A673 (cell line): Measurements from ENCODE around the gene SLC5A2. TPM values are rescaled to one million over a fixed set of nuclear protein-coding genes. Genes with fewer than 3 reads are reported as not detected.
A peak's percentile ranks its signal among the peaks of the same experiment; 100 is the strongest.

ENCODE experiments used
- BruUV-seq: library from RNA; stranded (reverse); fragments of 400-500 nt; replicated peaks from 2 replicates; lab custom pipeline; 2021; lab: Mats Ljungman, UMichigan
- CTCF ChIA-PET: fragments of 300-600 bp; sonication (Branson Sonifier 250); formaldehyde crosslinking; loops from one replicate; lab custom pipeline; 2022; ENCODE audit warnings: antibody characterized with exemption; lab: Charles Lee
- POLR2A ChIA-PET: fragments of 300-600 bp; sonication (Branson Sonifier 250); formaldehyde crosslinking; loops from one replicate; lab custom pipeline; 2022; ENCODE audit warnings: antibody characterized with exemption; ENCODE audit not compliant: low non-redundant PET; lab: Charles Lee
- DNase-seq: peaks from one replicate; pipeline ENCODE4 v3.0.0-alpha.2; 2015; ENCODE audit warnings: low spot score
- H3K27ac ChIP-seq: fragments of 200-600 bp; sonication (generic); 2 replicates; pipeline ENCODE4 v1.5.1; 2016; ENCODE audit warnings: mixed run types, low read depth, mild to moderate bottlenecking, mixed read lengths, antibody characterized with exemption, low read length; ENCODE audit not compliant: poor library complexity, severe bottlenecking
- H3K27me3 ChIP-seq: fragments of 200-600 bp; sonication (generic); replicated peaks from 2 replicates; pipeline ENCODE4 v1.6.1; 2017; ENCODE audit warnings: mixed run types, low read depth, mild to moderate bottlenecking, mixed read lengths, antibody characterized with exemption, low read length; ENCODE audit not compliant: insufficient read depth, poor library complexity
- H3K36me3 ChIP-seq: fragments of 200-600 bp; sonication (generic); 2 replicates; pipeline ENCODE4 v1.6.1; 2016; ENCODE audit warnings: mixed run types, mild to moderate bottlenecking, mixed read lengths, antibody characterized with exemption, low read length; ENCODE audit not compliant: insufficient read depth, poor library complexity, severe bottlenecking
- H3K4me1 ChIP-seq: fragments of 200-600 bp; sonication (generic); 2 replicates; pipeline ENCODE4 v1.6.1; 2017; ENCODE audit warnings: mixed run types, mild to moderate bottlenecking, mixed read lengths, antibody characterized with exemption, low read length; ENCODE audit not compliant: insufficient read depth, poor library complexity, severe bottlenecking
- H3K4me3 ChIP-seq: fragments of 200-600 bp; sonication (generic); 2 replicates; pipeline ENCODE4 v1.5.1; 2016; ENCODE audit warnings: low read depth, mixed run types, mild to moderate bottlenecking, mixed read lengths, low read length; ENCODE audit not compliant: poor library complexity, severe bottlenecking
- H3K9me3 ChIP-seq: fragments of 200-600 bp; sonication (generic); 2 replicates; pipeline ENCODE4 v1.6.1; 2016; ENCODE audit warnings: mixed run types, low read depth, mild to moderate bottlenecking, mixed read lengths, antibody characterized with exemption, low read length; ENCODE audit not compliant: poor library complexity, severe bottlenecking
- CTCF ChIP-seq: fragments of 300-800, 200-600 bp; sonication (generic); conservative IDR thresholded peaks from 2 replicates; pipeline ENCODE4 v1.5.1; 2017; ENCODE audit warnings: low read depth, mild to moderate bottlenecking, antibody characterized with exemption, low read length, moderate library complexity, mixed read lengths
- EZH2 ChIP-seq: fragments of 200-600 bp; sonication (generic); IDR thresholded peaks from 2 replicates; pipeline ENCODE4 v1.6.1; 2017; ENCODE audit warnings: borderline replicate concordance, low read depth, mild to moderate bottlenecking, mixed read lengths, antibody characterized with exemption, low read length; ENCODE audit not compliant: poor library complexity, severe bottlenecking
- intact Hi-C: fragments of 100-400 bp; cut with micrococcal nuclease; formaldehyde crosslinking; loops from one replicate; pipeline ENCODE4 v1.10.0; 2022; ENCODE audit not compliant: unreplicated experiment
- total RNA-seq: library from RNA; stranded (reverse); gene quantifications from 2 replicates; pipeline ENCODE4 v1.2.3, GENCODE V29; 2021

SLC5A2 gene
- total RNA-seq, 1 experiment from 2014 or later = not detected

GRCh38 chr16:31487071-31487719, 4.3 kb downstream of the SLC5A2 start:
- DNase-seq = no peak
- Histone ChIP-seq H3K36me3 (peaks cover 3% of the 10 kb centered on the region), H3K4me1 (peaks cover 12% of the 10 kb centered on the region), H3K27ac (no peak overlapping the region), H3K9me3 (no peaks in the 10 kb centered on the region), H3K27me3 (peaks cover under 1% of the 10 kb centered on the region), H3K4me3 (peak overlapping the region; percentile 53)
- no TSS peak for BruUV-seq
- CTCF ChIA-PET = interaction anchor here (1.0 kb wide), 1 partner anchor 27 kb away, joined by 3 read pairs; no protein-coding TSS in a partner anchor
- TF ChIP-seq CTCF (no peak), EZH2 (no peak)
- POLR2A ChIA-PET = no interaction called here
- intact Hi-C loops = no loop called here

GRCh38 chr16:31487720-31488467, 5.0 kb downstream of the SLC5A2 start:
- no peaks in the 10 kb centered on the region for H3K9me3 ChIP-seq
- POLR2A ChIA-PET = no interaction called here
- DNase-seq = peak; percentile 60
- no peak for TF ChIP-seq EZH2
- no peak for TF ChIP-seq CTCF
- no TSS peak for BruUV-seq
- H3K4me3 ChIP-seq = peak overlapping the region; percentile 53
- no peak overlapping the region for H3K27ac ChIP-seq
- intact Hi-C loops = no loop called here
- peaks cover 6% of the 10 kb centered on the region for H3K36me3 ChIP-seq
- H3K4me1 ChIP-seq = peaks cover 12% of the 10 kb centered on the region
- no peaks in the 10 kb centered on the region for H3K27me3 ChIP-seq
- CTCF ChIA-PET = interaction anchor here (1.0 kb wide), 1 partner anchor 27 kb away, joined by 3 read pairs; no protein-coding TSS in a partner anchor

GRCh38 chr16:31488468-31489297, 5.8 kb downstream of the SLC5A2 start:
- TF ChIP-seq EZH2 (no peak), CTCF (no peak)
- DNase-seq = no peak
- CTCF ChIA-PET = no interaction called here
- H3K4me1 ChIP-seq = peaks cover 12% of the 10 kb centered on the region
- POLR2A ChIA-PET = no interaction called here
- no peak overlapping the region for H3K27ac ChIP-seq
- H3K4me3 ChIP-seq = peak overlapping the region; percentile 53
- no peaks in the 10 kb centered on the region for H3K9me3 ChIP-seq
- peaks cover 10% of the 10 kb centered on the region for H3K36me3 ChIP-seq
- no peaks in the 10 kb centered on the region for H3K27me3 ChIP-seq
- no TSS peak for BruUV-seq
- intact Hi-C loops = no loop called here
